ENCODE data around the gene MDC1.

GRCh38 chr6:30759575-30760239 lies 42.6 kb upstream of the MDC1 start:
- TF ChIP-seq CTCF (conservative IDR thresholded peaks at IDR 0.05; ENCODE audit: low read depth in 2 of 2) (no peak), ETS1 (IDR thresholded peaks at IDR 0.05) (no peak), POLR2AphosphoS5 (IDR thresholded peaks at IDR 0.05; ENCODE audit: low read depth) (no peak), EZH2 (IDR thresholded peaks at IDR 0.05; ENCODE audit: low read depth, unreplicated experiment) (no peak), EZH2phosphoT487 (IDR thresholded peaks at IDR 0.05; ENCODE audit: unreplicated experiment) (no peak), STAT1 (IDR thresholded peaks at IDR 0.05; ENCODE audit: unreplicated experiment) (no peak), REST (IDR thresholded peaks at IDR 0.05; ENCODE audit: unreplicated experiment) (no peak), NANOG (IDR thresholded peaks at IDR 0.05; ENCODE audit: borderline replicate concordance) (no peak), ZNF331 (CRISPR knock-in tag; IDR thresholded peaks at IDR 0.05; ENCODE audit: low read depth) (no peak), JUNB (IDR thresholded peaks at IDR 0.05; ENCODE audit: unreplicated experiment) (no peak), CREB1 (CRISPR knock-in tag; IDR thresholded peaks at IDR 0.05; ENCODE audit: low read depth) (no peak), ZNF462 (CRISPR knock-in tag; IDR thresholded peaks at IDR 0.05) (no peak)
